Ishikawa (cell line): ENCODE measurements around the gene RFC4.

ENCODE experiments used
- CEBPB ChIP-seq: IDR thresholded peaks from 2 replicates; pipeline ENCODE4 v1.6.1; 2012
- CREB1 ChIP-seq: IDR thresholded peaks from 2 replicates; pipeline ENCODE4 v1.6.1; 2012; ENCODE audit warnings: low read depth
- EGR1 ChIP-seq: IDR thresholded peaks from 2 replicates; pipeline ENCODE4 v1.6.1; 2012
- EP300 ChIP-seq: IDR thresholded peaks from 2 replicates; pipeline ENCODE4 v1.6.1; 2012; ENCODE audit warnings: borderline replicate concordance
- FOXM1 ChIP-seq: IDR thresholded peaks from 2 replicates; pipeline ENCODE4 v1.6.1; 2012; ENCODE audit warnings: low read depth, borderline replicate concordance
- MAX ChIP-seq: IDR thresholded peaks from 2 replicates; pipeline ENCODE4 v1.6.1; 2012
- NFIC ChIP-seq: IDR thresholded peaks from 2 replicates; pipeline ENCODE4 v1.6.1; 2012
- RAD21 ChIP-seq: IDR thresholded peaks from 2 replicates; pipeline ENCODE4 v1.6.1; 2012; ENCODE audit warnings: low read depth
- REST ChIP-seq: IDR thresholded peaks from 2 replicates; pipeline ENCODE4 v1.6.1; 2012; ENCODE audit warnings: low read depth, mild to moderate bottlenecking
- TAF1 ChIP-seq: IDR thresholded peaks from 2 replicates; pipeline ENCODE4 v1.6.1; 2012; ENCODE audit warnings: low read depth, mild to moderate bottlenecking
- TCF12 ChIP-seq: IDR thresholded peaks from 2 replicates; pipeline ENCODE4 v1.6.1; 2012; ENCODE audit warnings: low read depth
- TEAD4 ChIP-seq: IDR thresholded peaks from 2 replicates; pipeline ENCODE4 v1.6.1; 2012
- USF1 ChIP-seq: IDR thresholded peaks from 2 replicates; pipeline ENCODE4 v1.6.1; 2012
- YY1 ChIP-seq: IDR thresholded peaks from 2 replicates; pipeline ENCODE4 v1.6.1; 2012; ENCODE audit warnings: low read depth
- ZBTB7A ChIP-seq: IDR thresholded peaks from 2 replicates; pipeline ENCODE4 v1.6.1; 2012; ENCODE audit warnings: low read depth

The RFC4 gene

GRCh38 chr3:186806089-186807055, at the start of gene RFC4:
Gene RFC4 (minus strand): TSS chr3:186806482. CDS start chr3:186804713, 1,769 bp downstream.
- no peak for TF ChIP-seq REST
- TF ChIP-seq EGR1 = no peak
- TF ChIP-seq USF1 = no peak; the same call in 1 of the 2 replicates
- TF ChIP-seq RAD21 = no peak
- TF ChIP-seq TCF12 = peak; percentile 73
- 0 out of 2 replicates have a peak, but pooled peaks have one; percentile 22 for TF ChIP-seq CEBPB
- 0 out of 2 replicates have a peak, but pooled peaks have one; percentile 41 for TF ChIP-seq ZBTB7A
- TF ChIP-seq MAX = peak; percentile 73
- TF ChIP-seq YY1 = peak; percentile 53
- peak; percentile 39; the same call in 1 of the 2 replicates for TF ChIP-seq FOXM1
- peak; percentile 86 for TF ChIP-seq CREB1
- peak; percentile 53 for TF ChIP-seq NFIC
- peak; percentile 34; the same call in 1 of the 2 replicates for TF ChIP-seq EP300
- TF ChIP-seq TAF1 = peak; percentile 93
- peak; percentile 5; the same call in 1 of the 2 replicates for TF ChIP-seq TEAD4

- TF ChIP-seq MAX (no peak), CREB1 (no peak), USF1 (no peak), TEAD4 (no peak)
Observed at GRCh38 chr3:186854954-186855353, 48.7 kb upstream of the RFC4 start.

- TF ChIP-seq NFIC = no peak
- no peak for TF ChIP-seq FOXM1
- no peak for TF ChIP-seq TEAD4
- no peak for TF ChIP-seq YY1
- TF ChIP-seq TCF12 = no peak
- no peak for TF ChIP-seq CEBPB
- no peak for TF ChIP-seq USF1
- no peak for TF ChIP-seq MAX
- TF ChIP-seq EGR1 = no peak
- no peak for TF ChIP-seq CREB1
- no peak for TF ChIP-seq EP300
- TF ChIP-seq ZBTB7A = no peak
- TF ChIP-seq REST = no peak
- TF ChIP-seq TAF1 = no peak
- no peak for TF ChIP-seq RAD21
Observed at GRCh38 chr3:186854146-186854545, 47.9 kb upstream of the RFC4 start.

GRCh38 chr3:186852994-186853393, 46.7 kb upstream of the RFC4 start:
- TF ChIP-seq RAD21 = no peak
- no peak for TF ChIP-seq MAX
- TF ChIP-seq REST = no peak
- no peak for TF ChIP-seq TAF1
- no peak for TF ChIP-seq EGR1
- no peak for TF ChIP-seq CEBPB
- no peak for TF ChIP-seq ZBTB7A
- TF ChIP-seq TEAD4 = no peak
